ENCODE data around the gene DLGAP4. TPM values are rescaled to one million over a fixed set of nuclear protein-coding genes. Genes with fewer than 3 reads are reported as not detected.

Gene DLGAP4
- total RNA-seq, 1 experiment from 2014 or later, result 40.3 TPM

GRCh38 chr20:36268440-36269342 is 37.4 kb upstream of the DLGAP4 start:
- H3K9me2 ChIP-seq (ENCODE audit: insufficient read depth), result no peaks in the 10 kb centered on the region
- no peaks in the 10 kb centered on the region for H4K20me1 ChIP-seq (ENCODE audit: insufficient read depth)
- RAD21 ChIA-PET (ENCODE audit: low non-redundant PET in 1 of 2, low total read pairs in 2 of 2, uncharacterized antibody in 2 of 2, unreplicated experiment in 2 of 2), result no interaction called here
- H3K4me2 ChIP-seq (ENCODE audit: low read length), result no peak overlapping the region
- H3K27ac ChIP-seq (ENCODE audit: low read depth, low read length), result no peak overlapping the region
- CTCF ChIA-PET, result interaction anchor here (1.6 kb wide), 1 partner anchor 131 kb away, joined by 5 read pairs; no protein-coding TSS in a partner anchor
- H2AFZ ChIP-seq (ENCODE audit: low read depth, low read length, poor library complexity, severe bottlenecking), result no peak overlapping the region
- no peak for TF ChIP-seq RAD21 (IDR thresholded peaks at IDR 0.05; ENCODE audit: low read depth)
- no peak for TF ChIP-seq ZFX (IDR thresholded peaks at IDR 0.05)
- no peaks in the 10 kb centered on the region for H3K4me1 ChIP-seq (ENCODE audit: control insufficient read depth in 1 of 2, insufficient read depth in 2 of 2, low read length in 2 of 2)
- intact Hi-C loops (cut with micrococcal nuclease), result no loop called here
- no TSS peak for BruUV-seq (replicated peaks)
- no peaks in the 10 kb centered on the region for H3K27me3 ChIP-seq (ENCODE audit: insufficient read depth, low read length)
- no peak overlapping the region for H3K4me3 ChIP-seq (replicated peaks in 1 of 2; ENCODE audit: low read depth in 1 of 2, low read length in 2 of 2)
- ATAC-seq, result no peak
- POLR2A ChIA-PET, result no interaction called here
- no peak overlapping the region for H3K9ac ChIP-seq (ENCODE audit: low read length)
- H3K36me3 ChIP-seq (ENCODE audit: control insufficient read depth in 1 of 2, insufficient read depth in 2 of 2, low read length in 2 of 2), result no peaks in the 10 kb centered on the region
- DNase-seq (ENCODE audit: low read depth, low spot score), result no peak
- H3K79me2 ChIP-seq (ENCODE audit: insufficient read depth, low read length), result no peaks in the 10 kb centered on the region
- H3K9me3 ChIP-seq (ENCODE audit: control insufficient read depth in 1 of 2, insufficient read depth in 1 of 2, low read depth in 1 of 2, low read length in 2 of 2), result no peaks in the 10 kb centered on the region

GRCh38 chr20:36269507-36269906 is 36.6 kb upstream of the DLGAP4 start:
- TF ChIP-seq ATF3 (IDR thresholded peaks at IDR 0.05), result no peak
- no peak for TF ChIP-seq SIN3A (IDR thresholded peaks at IDR 0.05; ENCODE audit: low read depth)
- no peak for TF ChIP-seq YY1 (IDR thresholded peaks at IDR 0.05; ENCODE audit: extremely low read depth, insufficient replicate concordance, low read depth, low read length)
- Histone ChIP-seq H3K4me3 (replicated peaks in 1 of 2; ENCODE audit: low read depth in 1 of 2, low read length in 2 of 2) (no peak overlapping the region), H3K27ac (ENCODE audit: low read depth, low read length) (no peak overlapping the region), H3K36me3 (ENCODE audit: control insufficient read depth in 1 of 2, insufficient read depth in 2 of 2, low read length in 2 of 2) (no peaks in the 10 kb centered on the region), H3K9me3 (ENCODE audit: control insufficient read depth in 1 of 2, insufficient read depth in 1 of 2, low read depth in 1 of 2, low read length in 2 of 2) (no peaks in the 10 kb centered on the region), H3K9ac (ENCODE audit: low read length) (no peak overlapping the region), H3K4me2 (ENCODE audit: low read length) (no peak overlapping the region), H4K20me1 (ENCODE audit: insufficient read depth) (no peaks in the 10 kb centered on the region), H3K4me1 (ENCODE audit: control insufficient read depth in 1 of 2, insufficient read depth in 2 of 2, low read length in 2 of 2) (no peaks in the 10 kb centered on the region), H3K79me2 (ENCODE audit: insufficient read depth, low read length) (no peaks in the 10 kb centered on the region), H3K27me3 (ENCODE audit: insufficient read depth, low read length) (no peaks in the 10 kb centered on the region), H2AFZ (ENCODE audit: low read depth, low read length, poor library complexity, severe bottlenecking) (no peak overlapping the region), H3K9me2 (ENCODE audit: insufficient read depth) (no peaks in the 10 kb centered on the region)
- ATAC-seq (no peak), DNase-seq (ENCODE audit: low read depth, low spot score) (no peak)
- ChIA-PET RAD21 (ENCODE audit: low non-redundant PET in 1 of 2, low total read pairs in 2 of 2, uncharacterized antibody in 2 of 2, unreplicated experiment in 2 of 2) (no interaction called here), CTCF (interaction anchor here (1.6 kb wide), 1 partner anchor 130 kb away, joined by 5 read pairs; no protein-coding TSS in a partner anchor), POLR2A (no interaction called here)
- no TSS peak for BruUV-seq (replicated peaks)
- intact Hi-C loops (cut with micrococcal nuclease), result no loop called here
